ENCODE measurements around the gene CNR2.
A peak's percentile ranks its signal among the peaks of the same experiment; 100 is the strongest.

The CNR2 gene

GRCh38 chr1:23882746-23883145 is 30.4 kb downstream of the CNR2 start:
- H3K4me3 ChIP-seq (ENCODE audit: low read depth, low read length): no peak overlapping the region
- no peak for TF ChIP-seq CTCF (IDR thresholded peaks at IDR 0.05; ENCODE audit: control insufficient read depth, extremely low read depth, insufficient read depth)

GRCh38 chr1:23879809-23880208 is 33.4 kb downstream of the CNR2 start:
- no peak for DNase-seq (ENCODE audit: low read depth)
- no peak for TF ChIP-seq CTCF (IDR thresholded peaks at IDR 0.05; ENCODE audit: control insufficient read depth, extremely low read depth, insufficient read depth)
- no peak overlapping the region for H3K4me3 ChIP-seq (ENCODE audit: low read depth, low read length)

More at GRCh38 chr1:23882746-23883145, 30.4 kb downstream of the CNR2 start:
- DNase-seq (ENCODE audit: low read depth): no peak

GRCh38 chr1:23878668-23879067 is 34.5 kb downstream of the CNR2 start:
- no peak for DNase-seq (ENCODE audit: low read depth)
- H3K4me3 ChIP-seq (ENCODE audit: low read depth, low read length): no peak overlapping the region
- TF ChIP-seq CTCF (IDR thresholded peaks at IDR 0.05; ENCODE audit: control insufficient read depth, extremely low read depth, insufficient read depth): no peak

GRCh38 chr1:23875382-23875781 is 37.8 kb downstream of the CNR2 start:
- no peak for TF ChIP-seq CTCF (IDR thresholded peaks at IDR 0.05; ENCODE audit: control insufficient read depth, extremely low read depth, insufficient read depth)
- H3K4me3 ChIP-seq (ENCODE audit: low read depth, low read length): no peak overlapping the region
- DNase-seq (ENCODE audit: low read depth): no peak

- no peak for TF ChIP-seq CTCF (IDR thresholded peaks at IDR 0.05; ENCODE audit: control insufficient read depth, extremely low read depth, insufficient read depth)
- no peak for DNase-seq (ENCODE audit: low read depth)
- H3K4me3 ChIP-seq (ENCODE audit: low read depth, low read length): no peak overlapping the region
Measured at GRCh38 chr1:23872421-23872820, 40.7 kb downstream of the CNR2 start.

- no peak for TF ChIP-seq CTCF (IDR thresholded peaks at IDR 0.05; ENCODE audit: control insufficient read depth, extremely low read depth, insufficient read depth)
- DNase-seq (ENCODE audit: low read depth): no peak
- H3K4me3 ChIP-seq (ENCODE audit: low read depth, low read length): no peak overlapping the region
Measured at GRCh38 chr1:23869051-23869450, 44.1 kb downstream of the CNR2 start.

GRCh38 chr1:23868557-23869016 is 44.6 kb downstream of the CNR2 start:
- peak overlapping the region; percentile 7; the same call in 1 of the 2 replicates for H3K4me3 ChIP-seq (ENCODE audit: low read depth, low read length)
- no peak for DNase-seq (ENCODE audit: low read depth)
- no peak for TF ChIP-seq CTCF (IDR thresholded peaks at IDR 0.05; ENCODE audit: control insufficient read depth, extremely low read depth, insufficient read depth)

Measured in LNCaP clone FGC (cell line).